ENCODE measurements around the gene EFNB2. TPM values are rescaled to one million over a fixed set of nuclear protein-coding genes. Genes with fewer than 3 reads are reported as not detected.

The EFNB2 gene
- polyA plus RNA-seq, 3 donors = not detected

DNA sequence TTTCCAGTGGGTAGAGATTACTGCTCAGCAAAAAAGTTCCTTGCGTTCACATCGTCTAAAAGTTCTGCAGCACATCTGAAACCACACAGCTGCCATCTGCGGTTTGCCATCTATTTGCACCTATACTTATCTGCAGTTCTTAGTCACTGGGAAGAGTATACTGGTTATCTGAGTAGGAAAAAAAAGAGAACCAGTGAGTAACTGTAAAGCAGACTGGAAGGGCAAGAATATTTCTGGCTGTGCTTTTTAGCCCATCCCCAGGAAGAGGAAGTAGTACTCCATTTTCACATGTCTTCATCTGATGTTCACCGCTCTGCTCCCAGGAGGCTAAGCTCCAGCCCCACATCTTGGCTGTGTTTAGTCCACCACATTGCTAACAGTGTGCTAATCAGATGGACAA lies 35.6 kb downstream of the EFNB2 start:
- H3K4me1 Mint-ChIP-seq = peaks cover 6% of the 10 kb centered on the region
- no CpG with 5 or more reads among the region's 4 CpGs for WGBS (ENCODE audit: insufficient coverage)
- no peak overlapping the region for H2AFZ ChIP-seq (ENCODE audit: insufficient read depth, low read depth, low read length, poor library complexity, severe bottlenecking)
- no peaks in the 10 kb centered on the region for H3K4me1 ChIP-seq (ENCODE audit: control insufficient read depth in 1 of 2, insufficient read depth in 2 of 2, low read length in 2 of 2)
- H3K27ac ChIP-seq (ENCODE audit: low read depth in 1 of 2, low read length in 2 of 2) = no peak overlapping the region
- peak in 2 of 3 donors; percentile 4 to 7 for DNase-seq
- H3K9ac ChIP-seq (ENCODE audit: insufficient read depth, low read length, poor library complexity, severe bottlenecking) = no peak overlapping the region
- no peaks in the 10 kb centered on the region for H4K20me1 ChIP-seq (ENCODE audit: insufficient read depth, low read length)
- H3K4me3 ChIP-seq (replicated peaks in 1 of 3; ENCODE audit: low read depth in 2 of 3, low read length in 3 of 3) = no peak overlapping the region
- H3K9me3 Mint-ChIP-seq = no peaks in the 10 kb centered on the region
- no peak overlapping the region for H3K27ac Mint-ChIP-seq
- intact Hi-C loops (cut with micrococcal nuclease) = no loop called here
- no peaks in the 10 kb centered on the region for H3K36me3 ChIP-seq (replicated peaks in 1 of 2; ENCODE audit: control insufficient read depth in 1 of 2, insufficient read depth in 2 of 2, low read length in 2 of 2)
- peaks cover 32 to 39% of the 10 kb centered on the region in 2 donors for H3K27me3 ChIP-seq (ENCODE audit: control insufficient read depth in 2 of 2, insufficient read depth in 2 of 2, low read length in 2 of 2)
- H3K4me2 ChIP-seq (replicated peaks; ENCODE audit: extremely low read depth, low read length, poor library complexity, severe bottlenecking) = no peak overlapping the region
- H3K27me3 Mint-ChIP-seq (ENCODE audit: low read depth in 3 of 3) = peaks cover 34 to 40% (median 40%) of the 10 kb centered on the region in 3 donors
- H3K79me2 ChIP-seq (ENCODE audit: insufficient read depth, low read length) = no peaks in the 10 kb centered on the region
- no peak overlapping the region for H3K4me3 Mint-ChIP-seq
- TF ChIP-seq, protein P1, sequence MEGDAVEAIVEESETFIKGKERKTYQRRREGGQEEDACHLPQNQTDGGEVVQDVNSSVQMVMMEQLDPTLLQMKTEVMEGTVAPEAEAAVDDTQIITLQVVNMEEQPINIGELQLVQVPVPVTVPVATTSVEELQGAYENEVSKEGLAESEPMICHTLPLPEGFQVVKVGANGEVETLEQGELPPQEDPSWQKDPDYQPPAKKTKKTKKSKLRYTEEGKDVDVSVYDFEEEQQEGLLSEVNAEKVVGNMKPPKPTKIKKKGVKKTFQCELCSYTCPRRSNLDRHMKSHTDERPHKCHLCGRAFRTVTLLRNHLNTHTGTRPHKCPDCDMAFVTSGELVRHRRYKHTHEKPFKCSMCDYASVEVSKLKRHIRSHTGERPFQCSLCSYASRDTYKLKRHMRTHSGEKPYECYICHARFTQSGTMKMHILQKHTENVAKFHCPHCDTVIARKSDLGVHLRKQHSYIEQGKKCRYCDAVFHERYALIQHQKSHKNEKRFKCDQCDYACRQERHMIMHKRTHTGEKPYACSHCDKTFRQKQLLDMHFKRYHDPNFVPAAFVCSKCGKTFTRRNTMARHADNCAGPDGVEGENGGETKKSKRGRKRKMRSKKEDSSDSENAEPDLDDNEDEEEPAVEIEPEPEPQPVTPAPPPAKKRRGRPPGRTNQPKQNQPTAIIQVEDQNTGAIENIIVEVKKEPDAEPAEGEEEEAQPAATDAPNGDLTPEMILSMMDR (IDR thresholded peaks at IDR 0.05) = no peak
- H3K36me3 Mint-ChIP-seq = no peaks in the 10 kb centered on the region
- peaks cover 0 to 4% of the 10 kb centered on the region in 2 donors for H3K9me3 ChIP-seq (replicated peaks in 1 of 2; ENCODE audit: control insufficient read depth in 1 of 2, insufficient read depth in 1 of 2, low read length in 2 of 2)

DNA sequence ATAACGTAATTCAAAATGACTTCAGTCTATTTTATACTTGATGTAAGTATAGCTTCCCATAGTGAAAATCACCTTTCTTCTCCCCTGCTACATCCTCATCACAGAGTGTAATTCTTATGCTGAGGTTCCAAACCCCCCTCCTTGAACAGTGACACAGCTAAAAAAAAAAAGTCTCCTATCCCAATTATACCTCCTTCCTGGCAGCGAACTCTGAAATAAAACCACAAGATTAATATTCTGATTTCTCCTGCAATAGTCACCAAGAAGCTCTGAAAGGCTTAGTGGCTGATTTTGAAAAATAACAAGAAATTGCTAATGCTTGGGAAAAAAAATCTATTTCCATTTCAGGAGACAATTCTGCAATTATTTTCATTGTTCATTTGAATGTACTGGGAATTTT lies 36.3 kb downstream of the EFNB2 start:
- no peak overlapping the region for H2AFZ ChIP-seq (ENCODE audit: insufficient read depth, low read depth, low read length, poor library complexity, severe bottlenecking)
- intact Hi-C loops (cut with micrococcal nuclease) = no loop called here
- H3K27me3 Mint-ChIP-seq (ENCODE audit: low read depth in 3 of 3) = peaks cover 39 to 46% (median 44%) of the 10 kb centered on the region in 3 donors
- TF ChIP-seq, protein P1 (IDR thresholded peaks at IDR 0.05) = no peak
- H3K27ac ChIP-seq (ENCODE audit: low read depth in 1 of 2, low read length in 2 of 2) = no peak overlapping the region
- peaks cover 0 to 4% of the 10 kb centered on the region in 2 donors for H3K9me3 ChIP-seq (replicated peaks in 1 of 2; ENCODE audit: control insufficient read depth in 1 of 2, insufficient read depth in 1 of 2, low read length in 2 of 2)
- no peaks in the 10 kb centered on the region for H3K36me3 ChIP-seq (replicated peaks in 1 of 2; ENCODE audit: control insufficient read depth in 1 of 2, insufficient read depth in 2 of 2, low read length in 2 of 2)
- H3K9ac ChIP-seq (ENCODE audit: insufficient read depth, low read length, poor library complexity, severe bottlenecking) = no peak overlapping the region
- H3K27me3 ChIP-seq (ENCODE audit: control insufficient read depth in 2 of 2, insufficient read depth in 2 of 2, low read length in 2 of 2) = peaks cover 40 to 44% of the 10 kb centered on the region in 2 donors
- no peak overlapping the region for H3K4me3 ChIP-seq (replicated peaks in 1 of 3; ENCODE audit: low read depth in 2 of 3, low read length in 3 of 3)
- no peak for DNase-seq
- no peaks in the 10 kb centered on the region for H3K9me3 Mint-ChIP-seq
- no peaks in the 10 kb centered on the region for H3K36me3 Mint-ChIP-seq
- no peaks in the 10 kb centered on the region for H3K4me1 ChIP-seq (ENCODE audit: control insufficient read depth in 1 of 2, insufficient read depth in 2 of 2, low read length in 2 of 2)
- H3K27ac Mint-ChIP-seq = no peak overlapping the region
- no peaks in the 10 kb centered on the region for H3K79me2 ChIP-seq (ENCODE audit: insufficient read depth, low read length)
- H3K4me2 ChIP-seq (replicated peaks; ENCODE audit: extremely low read depth, low read length, poor library complexity, severe bottlenecking) = no peak overlapping the region
- peak overlapping the region in 1 of 2 donors; percentile 47 for H3K4me3 Mint-ChIP-seq
- H3K4me1 Mint-ChIP-seq = peaks cover 6% of the 10 kb centered on the region
- WGBS (ENCODE audit: insufficient coverage) = no CpG with 5 or more reads among the region's 2 CpGs
- no peaks in the 10 kb centered on the region for H4K20me1 ChIP-seq (ENCODE audit: insufficient read depth, low read length)

Measured in CD14-positive monocyte (primary cell).